ENCODE measurements around the gene ZW10.
"Not testable (repeated sequence)": the region's sequence is repeated elsewhere in the genome, so short reads cannot be mapped to it uniquely, and the experiment has no call there.

ZW10 gene

DNA sequence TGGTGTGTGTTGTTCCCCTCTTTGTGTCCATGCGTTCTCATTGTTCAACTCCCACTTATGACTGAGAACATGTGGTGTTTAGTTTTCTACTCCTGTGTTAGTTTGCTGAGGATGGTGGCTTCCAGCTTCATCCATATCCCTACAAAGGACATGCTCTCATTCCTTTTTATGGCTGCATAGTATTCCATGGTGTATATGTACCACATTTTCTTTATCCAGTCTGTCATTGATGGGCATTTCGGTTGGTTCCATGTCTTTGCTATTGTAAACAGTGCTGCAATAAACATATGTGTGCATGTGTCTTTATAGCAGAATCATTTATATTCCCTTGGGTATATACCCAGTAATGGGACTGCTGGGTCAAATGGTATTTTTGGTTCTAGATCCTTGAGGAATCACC lies 10.5 kb downstream of the ZW10 start:
- not testable (repeated sequence) for DNase-seq (ENCODE audit: low spot score)

- DNase-seq (ENCODE audit: low spot score), result no peak
Measured at GRCh38 chr11:113760241-113760640, 13.3 kb downstream of the ZW10 start.

- DNase-seq (ENCODE audit: low spot score), result no peak
Measured at GRCh38 chr11:113752932-113753331, 20.6 kb downstream of the ZW10 start.

DNA sequence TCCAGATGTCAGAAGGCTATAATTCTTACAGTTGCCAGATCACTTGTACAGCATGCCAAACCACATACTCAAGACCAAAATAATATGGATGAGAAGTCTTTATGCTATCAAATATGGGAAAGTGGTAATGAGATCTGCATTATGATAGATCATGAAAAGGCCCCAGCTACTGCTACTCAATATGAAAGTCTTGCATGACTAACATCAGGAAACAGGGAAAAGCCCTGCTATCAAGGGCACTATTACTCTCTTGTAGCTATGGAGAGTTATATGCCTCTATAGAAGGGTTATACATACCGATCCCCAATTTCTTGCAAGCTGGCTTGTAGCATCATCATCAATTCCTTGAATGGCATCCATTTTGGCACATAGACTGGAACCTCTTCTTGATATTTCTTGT lies 37.2 kb downstream of the ZW10 start:
- no peak for DNase-seq (ENCODE audit: low spot score)

- DNase-seq (ENCODE audit: low spot score), result no peak
Measured at GRCh38 chr11:113732092-113732491, 41.4 kb downstream of the ZW10 start.

- peak; percentile 77 for DNase-seq (ENCODE audit: low spot score)
Measured at GRCh38 chr11:113730887-113731726, 42.4 kb downstream of the ZW10 start.

DNA sequence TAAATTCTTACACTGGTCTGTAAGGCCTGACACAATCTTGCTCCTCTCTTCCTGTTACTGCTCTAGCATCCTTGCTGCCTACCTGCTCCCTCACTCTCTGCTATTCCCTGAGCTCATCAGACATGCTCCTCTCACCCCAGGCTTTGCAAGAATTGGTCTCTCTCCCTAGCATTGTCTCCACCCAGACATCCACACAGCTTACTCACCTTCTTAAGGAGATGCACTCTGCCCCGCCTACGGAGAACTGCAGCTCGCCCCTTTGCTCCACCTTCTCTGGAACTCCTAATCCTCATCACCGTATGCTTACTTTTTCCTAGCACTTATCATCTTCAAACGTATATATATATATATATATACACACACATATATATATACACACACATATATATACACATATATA lies 44.0 kb downstream of the ZW10 start:
- DNase-seq (ENCODE audit: low spot score), result no peak

- DNase-seq (ENCODE audit: low spot score), result no peak
Measured at GRCh38 chr11:113728814-113729213, 44.7 kb downstream of the ZW10 start.

DNA sequence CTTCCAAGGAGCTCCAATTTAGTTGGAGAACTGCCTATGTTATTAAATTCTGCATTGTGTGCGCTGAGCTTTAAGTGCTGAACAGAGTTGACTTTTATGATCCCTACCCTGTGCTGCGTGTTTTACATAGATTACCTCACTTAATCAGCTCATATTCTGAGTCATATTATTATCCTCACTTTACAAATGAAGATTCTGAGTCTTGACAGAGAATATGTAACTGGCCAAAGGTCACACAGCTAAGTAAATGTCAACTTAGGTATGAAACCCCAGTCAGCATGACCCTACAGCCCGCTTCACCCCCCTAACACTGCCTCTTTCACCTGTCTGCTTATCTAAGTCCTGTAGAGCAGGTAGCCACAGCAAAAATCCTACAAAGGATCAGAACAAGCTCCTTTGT lies 47.6 kb downstream of the ZW10 start:
- no peak for DNase-seq (ENCODE audit: low spot score)

GRCh38 chr11:113725407-113725806 lies 48.1 kb downstream of the ZW10 start:
- DNase-seq (ENCODE audit: low spot score), result no peak

GRCh38 chr11:113724778-113725177 lies 48.7 kb downstream of the ZW10 start:
- no peak for DNase-seq (ENCODE audit: low spot score)

- no peak for DNase-seq (ENCODE audit: low spot score)
Measured at GRCh38 chr11:113723787-113724186, 49.7 kb downstream of the ZW10 start.

DNA sequence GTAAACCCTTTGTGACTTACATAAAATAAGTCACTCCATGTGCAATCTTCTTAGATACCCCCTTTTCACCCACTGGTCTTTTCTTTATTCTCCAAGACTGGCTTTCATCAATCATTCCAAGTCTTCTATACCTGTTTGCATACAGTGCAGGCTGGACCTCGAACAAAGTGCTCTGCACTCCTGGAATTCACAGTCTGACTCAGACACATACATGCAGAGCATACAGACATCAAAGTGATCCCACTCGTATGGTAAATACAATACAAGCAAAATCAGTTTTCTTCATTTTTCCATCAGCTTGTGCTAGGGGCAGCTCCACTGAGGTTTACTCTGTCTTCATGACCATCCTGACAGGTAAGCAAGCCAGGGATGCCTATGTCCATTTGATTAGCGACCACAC lies 50.6 kb downstream of the ZW10 start:
- DNase-seq (ENCODE audit: low spot score), result no peak

DNA sequence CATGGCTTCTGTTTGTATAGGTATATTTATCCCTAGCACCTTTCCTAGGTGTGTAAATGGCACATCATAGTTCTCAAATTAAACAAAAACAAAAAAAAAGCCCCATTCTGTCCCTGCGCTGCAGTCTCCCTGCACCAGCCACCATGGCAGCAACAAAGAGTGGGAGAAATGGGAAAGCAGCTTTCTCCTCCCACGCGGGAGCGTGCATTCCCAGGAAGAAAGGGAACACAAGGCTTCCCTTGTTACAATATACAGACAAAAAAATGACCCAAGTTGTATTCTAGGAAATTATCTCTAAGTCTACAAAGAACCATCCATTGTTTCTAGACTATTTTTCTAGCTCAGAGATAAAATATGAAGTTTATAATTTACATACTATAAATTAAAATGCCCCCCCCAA lies 51.3 kb downstream of the ZW10 start:
- DNase-seq (ENCODE audit: low spot score), result no peak

DNA sequence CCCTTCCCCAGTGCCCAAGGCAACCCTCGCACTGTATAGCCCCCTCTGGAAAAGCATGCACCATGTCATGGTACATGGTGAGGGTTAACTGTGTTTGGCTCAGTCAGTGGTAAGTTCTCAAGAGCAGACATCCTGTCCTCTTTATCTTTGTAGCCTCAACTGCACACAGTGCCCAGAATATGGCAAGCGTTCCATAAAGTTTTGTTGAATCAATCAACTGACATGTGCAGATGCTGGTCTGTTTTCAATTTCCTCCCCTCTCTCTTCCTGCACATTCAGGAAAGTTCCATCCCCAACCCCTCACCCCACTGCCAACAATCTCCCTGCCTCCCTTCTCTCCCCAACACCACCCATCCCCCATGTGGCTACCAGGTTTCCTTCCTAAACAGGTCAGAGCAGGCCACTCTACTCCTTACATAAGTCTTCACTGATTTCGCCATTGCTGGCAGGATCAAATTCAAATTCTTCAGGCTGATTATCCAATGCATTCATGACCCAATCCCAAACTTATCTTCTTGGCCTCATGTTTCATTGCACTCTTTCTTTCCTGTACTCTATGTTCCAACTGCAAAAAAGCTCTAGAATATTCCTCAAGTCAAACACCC lies 51.9 kb downstream of the ZW10 start:
- no peak for DNase-seq (ENCODE audit: low spot score)

- DNase-seq (ENCODE audit: low spot score), result not testable (repeated sequence)
Measured at GRCh38 chr11:113720478-113720877, 53.0 kb downstream of the ZW10 start.

GRCh38 chr11:113715882-113716625 lies 57.4 kb downstream of the ZW10 start:
- DNase-seq (ENCODE audit: low spot score), result no peak

- DNase-seq (ENCODE audit: low spot score), result no peak
Measured at GRCh38 chr11:113715273-113715672, 58.2 kb downstream of the ZW10 start.

- DNase-seq (ENCODE audit: low spot score), result no peak
Measured at GRCh38 chr11:113710989-113711388, 62.5 kb downstream of the ZW10 start.

- DNase-seq (ENCODE audit: low spot score), result no peak
Measured at GRCh38 chr11:113705871-113706655, 67.4 kb downstream of the ZW10 start, which contains the start of gene TMPRSS5. Gene TMPRSS5 (minus strand): TSS chr11:113706308. CDS start chr11:113706224, 84 bp downstream.

DNA sequence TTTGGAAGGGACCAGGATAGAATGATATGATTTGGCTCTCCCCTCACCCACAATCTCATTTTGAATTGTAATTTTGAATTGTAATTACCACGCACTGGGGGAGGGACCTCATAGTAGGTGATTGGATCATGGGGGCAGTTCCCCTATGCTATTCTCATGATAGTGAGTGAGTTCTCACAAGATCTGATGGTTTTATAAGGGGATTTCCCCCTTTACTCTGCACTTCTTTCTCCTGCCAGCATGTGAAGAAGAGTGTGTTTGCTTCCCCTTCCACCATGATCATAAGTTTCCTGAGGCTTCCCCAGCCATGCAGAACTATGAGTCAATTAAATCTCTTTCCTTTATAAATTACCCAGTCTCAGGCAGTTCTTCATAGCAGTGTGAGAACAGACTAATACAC lies 69.9 kb downstream of the ZW10 start:
- not testable (repeated sequence) for DNase-seq (ENCODE audit: low spot score)

DNA sequence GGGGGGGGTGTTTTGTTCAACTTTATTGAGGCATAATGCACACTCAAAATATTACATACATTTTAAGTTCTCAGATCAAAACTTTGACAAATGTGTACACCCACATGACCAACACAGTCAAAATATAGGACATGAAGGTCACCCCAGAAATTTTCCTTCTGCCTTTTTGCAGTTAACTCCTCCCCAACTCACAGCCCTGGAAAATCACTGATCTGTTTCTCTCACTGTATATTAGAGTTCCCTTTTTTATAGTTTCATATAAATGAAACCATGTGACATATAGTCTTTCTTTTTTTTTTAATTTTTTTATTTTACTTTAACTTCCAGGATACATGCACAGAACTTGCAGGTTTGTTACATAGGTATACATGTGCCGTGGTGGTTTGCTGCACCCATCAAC lies 72.0 kb downstream of the ZW10 start:
- no peak for DNase-seq (ENCODE audit: low spot score)
